GM21515 (cell line): ENCODE measurements around the gene SLFN12L.
"Not testable (repeated sequence)": the region's sequence is repeated elsewhere in the genome, so short reads cannot be mapped to it uniquely, and the experiment has no call there.

Source experiments
- ATAC-seq: cut with Tn5 transposase; IDR thresholded peaks from one replicate; pipeline ENCODE4 v1.9.1; 2021; ENCODE audit not compliant: unreplicated experiment

SLFN12L gene

GRCh38 chr17:35498448-35499178 is 38.9 kb downstream of the SLFN12L start:
- no peak for ATAC-seq

DNA sequence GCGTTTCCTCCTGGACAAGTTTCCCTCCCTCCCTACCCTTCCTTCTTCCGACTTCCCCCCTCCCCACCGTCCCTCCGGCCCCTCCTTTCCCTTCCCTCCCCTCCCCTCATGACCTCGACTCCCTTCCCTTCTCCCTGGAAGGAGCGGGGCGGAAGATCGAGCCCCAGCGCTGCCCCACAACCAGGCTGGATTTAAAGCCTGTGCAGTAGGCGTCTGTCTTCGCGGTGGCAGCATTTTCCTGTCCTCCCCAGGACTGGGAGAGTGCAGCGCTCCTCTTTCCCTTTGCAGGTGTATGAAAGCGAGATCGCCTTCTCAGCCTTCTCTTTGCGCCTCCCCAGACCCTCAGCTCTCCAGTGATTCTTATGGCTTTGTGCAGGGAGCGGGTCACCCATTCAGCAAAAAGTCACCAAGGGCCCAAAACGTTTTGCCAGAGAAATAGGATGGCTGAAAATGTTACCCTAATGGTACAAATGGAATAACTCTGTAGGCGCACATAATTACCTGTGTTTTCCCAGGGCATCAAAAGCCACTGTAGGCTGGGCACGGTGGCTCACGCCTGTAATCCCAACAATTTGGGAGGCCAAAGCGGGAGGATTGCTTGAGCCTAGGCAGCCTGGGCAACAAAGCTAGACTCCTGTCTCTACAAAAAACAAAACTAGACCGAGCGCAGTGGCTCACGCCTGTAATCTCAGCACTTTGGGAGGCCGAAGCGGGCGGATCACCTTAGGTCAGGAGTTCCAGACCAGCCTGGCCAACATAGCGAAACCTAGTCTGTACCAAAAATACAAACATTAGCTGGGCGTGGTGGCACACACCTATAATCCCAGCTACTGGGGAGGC is 40.8 kb downstream of the SLFN12L start:
- ATAC-seq, result no peak

DNA sequence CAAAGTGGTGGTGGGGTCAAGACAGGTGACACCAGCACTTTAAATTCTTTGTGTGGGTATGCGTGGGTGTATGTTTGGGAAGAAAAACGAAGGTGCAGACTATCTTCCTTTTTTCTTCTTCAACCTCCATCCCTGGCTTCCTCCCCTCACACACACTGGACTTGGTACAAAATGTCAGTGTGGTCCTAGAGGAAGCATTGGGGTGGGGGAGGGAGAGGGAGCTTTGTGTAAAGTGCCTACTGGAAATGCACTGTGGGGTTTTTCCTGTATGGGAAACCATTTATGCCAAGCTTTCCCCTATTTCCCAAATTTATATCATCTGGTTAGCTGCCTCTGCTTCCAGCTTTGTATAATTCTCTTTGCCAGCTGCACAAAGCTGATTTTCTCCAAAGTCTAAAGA is 44.4 kb downstream of the SLFN12L start:
- ATAC-seq, result no peak

GRCh38 chr17:35491417-35491816 is 46.1 kb downstream of the SLFN12L start:
- no peak for ATAC-seq

GRCh38 chr17:35489944-35490343 is 47.5 kb downstream of the SLFN12L start:
- no peak for ATAC-seq

DNA sequence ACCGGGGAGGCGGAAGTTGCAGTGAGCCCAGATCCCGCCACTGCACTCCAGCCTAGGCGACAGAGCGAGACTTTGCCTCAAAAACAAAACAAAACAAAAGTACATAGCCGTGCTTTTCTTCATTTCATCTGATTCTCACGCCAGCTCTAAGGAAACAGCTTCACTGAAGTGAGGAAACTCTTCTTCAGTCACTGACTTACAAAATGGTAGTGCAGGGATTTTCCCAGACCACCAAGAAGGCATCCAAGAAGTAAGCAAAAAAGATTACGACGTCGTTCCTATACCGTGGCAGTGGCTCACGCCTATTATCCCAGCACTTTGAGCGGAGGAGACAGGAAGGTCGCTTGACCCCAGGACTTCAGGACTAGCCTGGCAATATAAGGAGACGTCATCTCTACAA is 48.5 kb downstream of the SLFN12L start:
- no peak for ATAC-seq

GRCh38 chr17:35486920-35487732 is 50.4 kb downstream of the SLFN12L start:
- ATAC-seq, result peak; percentile 56

DNA sequence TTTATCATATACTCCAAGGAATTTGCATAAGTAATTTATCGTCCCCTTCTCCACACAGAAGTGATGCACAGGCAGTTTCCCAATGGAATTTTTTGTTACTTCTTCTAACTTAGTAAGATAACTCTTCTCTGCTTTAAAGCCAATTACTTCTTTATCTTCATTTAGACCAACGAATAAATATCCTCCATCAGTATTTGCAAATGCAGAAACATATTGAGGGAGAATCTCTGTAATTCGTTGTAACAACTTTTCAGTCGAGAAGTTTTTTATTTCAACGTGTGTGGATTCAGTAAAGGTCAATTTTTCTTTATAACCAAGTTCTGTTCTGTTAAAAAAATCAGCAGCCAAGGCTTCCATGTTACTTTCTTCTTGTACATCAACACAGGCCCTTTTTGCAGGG is 58.2 kb downstream of the SLFN12L start:
- no peak for ATAC-seq

- ATAC-seq, result no peak
Observed at GRCh38 chr17:35477248-35477647, 60.2 kb downstream of the SLFN12L start.

- no peak for ATAC-seq
Observed at GRCh38 chr17:35476283-35476820, 61.1 kb downstream of the SLFN12L start.

- no peak for ATAC-seq
Observed at GRCh38 chr17:35468475-35468874, 69.0 kb downstream of the SLFN12L start.

DNA sequence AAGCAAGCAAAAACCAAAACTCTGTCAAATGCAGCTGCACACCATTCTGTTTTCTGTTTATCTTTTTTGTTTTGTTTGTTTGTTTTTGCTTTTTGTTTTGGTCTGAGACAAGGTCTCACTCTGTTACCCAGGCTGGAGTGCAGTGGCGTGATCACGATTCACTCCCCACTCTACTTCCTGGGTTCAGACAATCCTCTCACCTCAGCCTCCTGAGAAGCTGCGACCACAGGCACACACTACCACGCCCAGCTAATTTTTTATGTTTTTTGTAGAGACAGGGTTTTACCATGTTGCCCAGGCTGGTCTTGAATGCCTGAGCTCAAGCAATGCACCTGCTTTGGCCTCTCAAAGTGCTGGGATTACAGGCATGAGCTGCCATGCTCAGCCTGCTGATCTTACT is 69.7 kb downstream of the SLFN12L start:
- no peak for ATAC-seq

- ATAC-seq, result peak; percentile 91
Observed at GRCh38 chr17:35460354-35460851, 77.1 kb downstream of the SLFN12L start.

DNA sequence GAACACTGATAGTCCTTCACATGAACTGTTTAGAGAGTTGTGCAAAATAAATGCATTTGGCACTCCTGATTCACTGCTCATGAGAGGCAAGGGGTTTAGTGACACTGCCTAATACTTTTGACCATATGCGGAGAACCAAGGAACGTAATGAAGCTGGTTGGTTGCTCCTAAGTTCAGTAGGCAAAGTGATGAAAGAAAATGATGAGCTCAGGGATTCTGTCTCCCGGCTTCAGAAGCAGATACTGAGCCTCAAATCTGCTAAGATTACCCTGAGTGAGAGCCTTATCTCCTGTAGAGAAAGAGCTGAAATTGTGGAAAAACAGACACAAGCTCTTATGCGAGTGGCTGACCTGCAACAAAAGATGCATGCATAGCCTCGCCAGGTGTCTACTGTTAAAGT is 83.4 kb downstream of the SLFN12L start:
- ATAC-seq, result not testable (repeated sequence)

GRCh38 chr17:35453171-35453570 is 84.3 kb downstream of the SLFN12L start:
- ATAC-seq, result no peak

DNA sequence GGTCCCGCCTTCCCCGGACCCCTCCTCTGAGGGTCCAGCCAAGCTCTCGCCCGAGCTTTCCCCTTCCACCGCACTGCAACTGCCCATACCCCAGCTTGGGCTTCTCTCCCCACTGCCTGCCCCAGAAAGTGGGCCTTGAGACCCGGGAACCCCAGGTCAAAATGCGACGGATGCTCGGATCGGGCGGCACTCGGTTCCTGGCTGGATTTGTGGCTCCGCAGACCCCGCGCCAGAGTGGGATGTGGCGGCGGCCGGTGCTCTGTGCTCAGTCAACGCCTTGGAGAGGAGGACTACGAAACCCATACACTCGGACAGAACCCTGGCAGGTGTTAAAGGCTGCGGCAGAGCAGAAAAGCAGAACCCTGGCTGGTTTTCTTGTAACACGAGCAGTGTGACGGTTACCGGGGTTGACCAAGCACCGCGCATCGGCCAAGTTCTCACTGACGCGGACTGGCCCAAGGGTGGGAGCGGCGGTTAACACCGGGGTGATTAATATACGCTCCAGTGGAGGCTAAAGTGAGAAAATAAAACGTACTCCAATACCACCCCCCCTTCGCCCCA is 88.0 kb downstream of the SLFN12L start:
- no peak for ATAC-seq

DNA sequence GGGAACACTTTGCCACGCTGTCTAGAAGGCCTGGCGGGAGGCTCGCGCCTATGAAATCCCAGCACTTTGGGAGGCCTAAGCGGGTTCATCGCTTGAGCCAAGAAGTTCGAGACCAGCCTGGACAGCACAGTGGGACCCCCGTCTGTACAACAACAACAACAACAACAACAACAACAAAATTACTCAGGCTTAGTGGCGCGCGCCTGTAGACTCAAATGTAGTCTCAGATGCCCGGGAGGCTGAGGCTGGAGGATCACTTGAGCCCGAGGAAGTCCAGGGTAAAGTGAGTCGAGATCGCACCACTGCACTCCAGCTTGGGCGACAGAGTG is 88.6 kb downstream of the SLFN12L start:
- ATAC-seq, result no peak

DNA sequence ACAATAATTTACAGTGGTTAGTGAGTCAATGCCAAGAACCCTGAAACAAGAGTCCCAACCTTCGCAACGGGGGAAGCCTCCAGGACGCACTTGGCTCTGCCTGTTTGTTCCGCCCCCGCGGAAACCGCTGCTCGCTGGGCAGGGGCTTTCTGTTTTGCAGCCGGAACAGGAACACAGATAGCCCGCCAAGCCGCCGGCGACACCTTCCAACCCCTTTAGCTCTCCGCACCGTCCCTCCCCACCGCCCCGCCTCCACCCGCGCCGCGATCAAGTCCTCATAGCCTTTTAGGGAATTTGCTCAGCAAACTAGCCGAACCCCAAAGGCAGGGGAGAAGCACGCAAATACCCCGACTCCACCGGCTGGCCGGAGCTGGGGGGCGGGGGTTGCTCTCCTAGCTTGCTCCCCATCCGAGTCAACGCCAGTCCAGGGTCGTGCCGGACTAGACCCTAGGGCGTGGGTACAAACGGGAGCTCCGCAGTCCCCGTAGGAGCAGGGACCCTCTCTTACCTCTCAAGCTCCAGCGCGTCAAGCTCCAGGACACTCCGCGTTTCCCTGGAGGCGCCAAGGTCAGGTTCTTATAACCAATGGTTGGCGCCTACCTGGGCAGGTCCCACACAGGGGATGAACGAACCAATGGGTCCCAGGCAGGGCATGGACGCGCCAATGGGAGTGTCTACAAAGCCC is 89.1 kb downstream of the SLFN12L start, which contains the start of gene SLFN13:
TSS of gene SLFN13 (minus strand) at position 553 of the 685 bp plus-strand sequence. CDS start 3,086 bp downstream, outside the sequence.
- ATAC-seq, result peak; percentile 61

DNA sequence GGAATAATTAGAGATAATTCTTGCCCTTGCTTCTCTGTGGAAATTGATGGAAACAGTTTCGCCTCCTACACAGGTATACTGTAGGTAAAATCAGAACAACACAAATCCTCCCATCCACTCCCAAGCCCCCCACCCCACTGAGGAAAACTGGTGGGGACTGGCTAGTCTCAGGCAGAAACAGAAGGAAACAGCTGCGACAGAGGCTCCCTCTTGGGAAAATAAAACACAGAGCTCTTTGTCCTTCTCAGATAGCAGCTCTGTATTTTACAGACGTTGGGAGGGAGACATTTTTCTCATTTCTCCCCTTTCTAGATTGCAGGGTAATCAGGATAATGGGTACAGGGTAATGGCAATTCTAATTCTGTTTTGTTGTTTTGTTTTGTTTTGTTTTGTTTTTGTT is 90.0 kb downstream of the SLFN12L start:
- ATAC-seq, result no peak

GRCh38 chr17:35438433-35438832 is 99.0 kb downstream of the SLFN12L start:
- no peak for ATAC-seq
